ENCODE data around the gene ANO9.

DNA sequence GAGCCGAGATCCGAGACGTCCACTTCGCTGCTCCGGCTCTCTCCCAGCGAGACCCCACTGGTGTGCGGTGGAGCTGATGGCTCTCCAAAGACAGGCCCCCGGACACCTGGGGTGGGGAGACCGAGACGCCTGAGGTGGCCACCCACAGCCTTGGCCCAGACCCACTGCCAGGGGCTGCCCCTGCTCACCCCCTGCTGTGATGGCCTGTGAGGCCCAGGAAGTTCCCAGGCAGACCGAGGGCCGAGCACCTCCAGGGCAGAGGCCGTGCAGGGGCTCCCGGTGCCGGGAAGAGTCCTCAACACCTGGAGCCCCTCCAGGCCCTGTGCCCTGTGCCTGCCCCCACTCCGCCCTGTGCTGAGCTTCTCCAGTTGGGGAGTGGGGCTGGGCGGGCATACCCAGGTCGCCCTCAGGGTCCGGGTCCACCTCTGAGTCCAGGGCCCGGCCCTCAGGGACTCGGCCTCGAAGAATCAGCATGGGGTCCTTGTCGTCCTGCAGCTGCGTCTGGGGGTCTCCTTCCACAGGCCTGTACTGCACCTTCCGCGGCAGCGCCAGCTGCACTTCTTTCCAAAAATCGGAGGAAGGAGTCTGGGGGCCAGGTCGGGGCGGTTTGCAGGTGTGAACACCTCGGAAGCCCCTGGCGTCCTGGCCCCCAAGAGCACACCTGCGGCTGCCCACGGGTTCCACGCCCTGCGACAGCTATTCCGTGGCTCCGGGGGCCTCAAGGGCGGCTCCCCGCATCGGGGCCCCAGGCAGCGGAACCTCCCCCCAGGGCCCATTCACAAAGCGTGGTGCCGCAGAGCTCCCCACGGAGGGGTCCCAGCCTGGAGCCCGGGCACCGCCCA is 35.6 kb downstream of the ANO9 start:
- TF ChIP-seq CTCF (IDR thresholded peaks at IDR 0.05) (no peak), POLR2A (IDR thresholded peaks at IDR 0.05) (no peak), EP300 (IDR thresholded peaks at IDR 0.05) (no peak), POLR2AphosphoS5 (IDR thresholded peaks at IDR 0.05) (no peak)

All from stomach (tissue), 4 donors.